HG03108 (cell line): ENCODE results near the gene PNMT.
A peak's percentile ranks its signal among the peaks of the same experiment; 100 is the strongest.
"Not testable (repeated sequence)": the region's sequence is repeated elsewhere in the genome, so short reads cannot be mapped to it uniquely, and the experiment has no call there.

Experiments
- ATAC-seq: cut with Tn5 transposase; IDR thresholded peaks from one replicate; pipeline ENCODE4 v1.9.1; 2021; ENCODE audit warnings: moderate library complexity; ENCODE audit not compliant: unreplicated experiment

PNMT gene

DNA sequence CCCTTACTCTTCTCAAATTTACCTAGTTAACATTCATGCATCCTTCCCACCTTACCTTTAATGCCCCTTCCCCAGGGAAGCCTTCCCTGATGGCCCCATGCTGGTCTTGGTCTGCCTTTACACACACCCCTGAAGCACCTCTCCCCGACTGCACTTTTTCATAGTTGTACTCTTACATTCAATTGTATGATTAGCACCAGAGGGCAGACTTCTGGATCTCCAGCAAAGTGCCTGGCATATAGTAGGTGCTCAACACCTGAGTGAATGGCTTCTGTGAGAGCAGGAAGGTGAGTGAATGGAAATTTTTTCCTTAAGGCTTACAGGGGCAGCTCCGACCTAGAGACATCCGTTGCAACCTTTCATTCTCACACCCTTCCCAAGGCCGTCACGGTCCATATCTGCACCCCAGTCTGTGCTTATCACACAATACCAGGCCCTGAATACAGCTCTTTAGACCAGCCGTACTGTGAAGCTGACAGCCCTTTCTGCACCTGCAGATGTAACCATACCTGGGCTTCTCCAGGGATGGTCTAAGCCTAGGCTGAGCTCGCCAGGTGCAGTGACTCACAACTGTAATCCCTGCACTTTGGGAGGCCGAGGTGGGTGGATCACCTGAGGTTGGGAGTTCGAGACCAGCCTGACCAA, 15.2 kb downstream of the PNMT start:
- ATAC-seq: no peak

DNA sequence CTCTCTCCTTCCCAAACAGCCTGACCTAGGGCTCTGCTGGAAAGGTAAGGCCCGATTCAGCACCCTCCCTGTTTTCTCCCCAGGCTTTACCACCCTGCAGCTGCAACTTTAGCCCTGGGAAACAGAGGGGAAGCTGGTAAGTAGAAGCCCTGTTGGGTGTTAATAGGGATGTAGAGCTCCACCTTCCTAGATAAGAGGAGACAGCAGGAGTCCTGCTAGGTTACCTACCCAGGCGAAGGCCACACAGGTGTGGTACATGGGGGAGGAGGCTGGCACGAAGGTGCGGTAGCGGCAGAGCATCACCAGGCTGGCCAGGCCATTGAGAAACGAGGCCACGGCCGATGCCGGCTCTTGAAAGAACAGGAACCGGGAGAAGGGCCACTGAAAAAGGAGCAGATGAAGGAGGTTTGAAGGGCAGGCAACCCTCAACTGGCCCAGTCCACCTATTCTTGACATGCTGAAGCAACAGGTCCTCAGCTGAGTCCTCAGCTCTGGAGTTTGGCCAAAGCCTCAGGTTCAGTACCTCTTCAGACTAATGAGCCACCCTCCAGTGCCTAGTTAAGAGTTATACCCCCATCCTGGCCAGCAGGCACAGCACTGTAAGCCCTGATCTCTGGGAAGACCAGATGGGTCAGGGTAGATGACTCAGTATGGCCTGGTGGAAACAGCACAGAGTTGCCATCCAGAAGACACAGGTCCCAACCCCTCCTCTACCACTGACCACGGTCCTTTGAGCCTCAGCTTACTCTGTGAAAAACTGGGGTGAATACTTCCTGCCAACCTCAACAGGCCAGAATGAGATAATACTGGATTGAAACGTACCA, 16.3 kb downstream of the PNMT start:
- ATAC-seq: no peak

DNA sequence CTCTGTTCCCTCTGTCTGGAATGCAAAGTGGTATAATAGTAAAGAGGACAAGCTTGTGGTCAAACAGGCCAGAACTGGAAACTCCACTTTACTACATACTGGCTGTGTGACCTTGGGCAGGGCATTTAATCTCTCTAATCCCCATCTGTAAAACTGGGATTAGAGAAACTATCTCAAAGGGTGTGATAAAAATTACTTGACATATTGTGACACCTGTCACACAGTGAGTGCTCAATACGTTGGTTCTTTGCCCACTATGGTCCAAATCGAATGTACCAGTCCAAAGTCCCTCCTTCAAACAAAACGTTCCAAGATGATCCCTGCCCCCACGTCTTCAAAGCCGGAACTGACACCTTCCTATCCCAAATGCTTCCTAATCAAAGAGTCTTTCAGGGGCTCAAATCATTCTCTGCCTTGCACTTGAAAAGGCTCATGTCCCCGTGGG, 18.9 kb downstream of the PNMT start:
- no peak for ATAC-seq

DNA sequence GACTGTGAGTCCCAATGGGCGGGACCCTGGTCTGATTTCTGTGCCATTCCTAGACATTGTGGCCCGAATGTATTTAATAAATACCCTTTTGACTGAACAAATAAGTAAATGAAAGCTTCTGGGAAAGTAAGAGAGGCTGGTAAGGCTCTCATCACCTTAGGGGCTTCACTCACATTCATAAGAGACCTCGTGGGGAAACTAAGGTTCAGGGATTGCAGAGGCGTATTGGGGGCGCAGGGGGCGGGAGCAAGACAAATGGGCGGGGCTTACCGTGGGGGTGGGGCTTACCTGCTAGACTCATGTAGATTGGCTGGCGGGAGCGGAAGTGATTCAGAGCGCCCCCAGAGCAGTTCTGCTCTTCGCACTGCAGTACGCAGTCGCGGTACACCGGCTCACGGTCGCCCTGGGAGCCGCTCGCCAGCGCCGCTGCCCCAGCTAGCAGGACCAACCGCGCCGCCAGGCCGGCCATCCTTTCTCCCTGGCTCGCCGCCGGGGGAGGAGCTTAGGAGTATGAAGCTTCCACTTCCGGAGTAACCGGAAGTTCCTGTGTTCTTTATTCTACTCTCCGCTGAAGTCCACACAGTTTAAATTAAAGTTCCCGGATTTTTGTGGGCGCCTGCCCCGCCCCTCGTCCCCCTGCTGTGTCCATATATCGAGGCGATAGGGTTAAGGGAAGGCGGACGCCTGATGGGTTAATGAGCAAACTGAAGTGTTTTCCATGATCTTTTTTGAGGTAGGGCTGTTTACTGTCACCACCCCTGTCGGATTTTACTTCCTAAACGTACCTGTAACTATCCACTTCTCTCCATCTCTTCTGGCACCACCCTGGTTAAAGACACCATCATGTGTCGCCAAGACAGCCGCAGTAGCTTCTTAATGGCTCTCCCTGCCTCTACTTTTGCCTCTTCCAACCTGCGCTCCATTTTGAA, 19.6 kb downstream of the PNMT start, which contains the start of gene PGAP3:
Gene PGAP3 (minus strand): TSS at position 512 of the 929 bp plus-strand sequence. CDS start 43 bp downstream, at position 469.
- peak; percentile 87 for ATAC-seq

DNA sequence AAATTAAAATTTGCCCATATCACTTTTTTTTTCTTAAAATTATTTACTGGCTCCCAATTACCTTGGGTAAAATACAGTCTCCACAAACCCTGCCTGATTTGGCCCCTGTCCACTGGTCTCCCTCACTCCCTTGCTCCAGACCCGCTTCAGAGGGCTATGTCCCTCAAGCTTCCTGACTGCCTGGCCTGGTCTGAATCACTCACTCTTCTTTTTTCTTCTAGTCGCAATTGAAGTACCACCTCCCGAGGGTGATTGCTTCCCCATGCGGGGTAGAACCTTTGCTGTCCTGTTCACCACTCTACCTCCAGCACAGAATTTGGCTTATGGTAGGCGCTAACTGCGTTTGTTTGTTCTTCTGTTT, 20.2 kb downstream of the PNMT start:
- ATAC-seq: no peak

DNA sequence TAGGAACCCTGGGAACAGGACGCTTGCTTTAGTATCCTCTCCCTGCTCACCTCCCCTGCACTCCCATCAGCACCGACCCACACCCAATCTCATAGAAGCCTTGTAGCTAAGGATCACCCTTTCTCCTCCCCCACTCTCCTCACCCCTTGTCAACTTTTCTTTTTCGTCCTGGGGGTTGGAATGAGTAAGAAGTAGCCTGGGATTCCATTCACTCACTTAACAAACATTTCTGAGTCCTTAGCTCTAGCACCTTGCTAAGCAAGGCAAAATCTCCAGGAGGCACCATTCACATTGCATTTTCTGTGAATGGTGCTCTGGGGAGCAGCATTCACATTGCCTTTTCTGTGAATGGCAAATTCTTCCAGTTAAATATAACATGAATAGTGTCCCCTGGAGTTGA, 20.7 kb downstream of the PNMT start:
- no peak for ATAC-seq

GRCh38 chr17:39694593-39694992, 26.3 kb downstream of the PNMT start:
- ATAC-seq: no peak

DNA sequence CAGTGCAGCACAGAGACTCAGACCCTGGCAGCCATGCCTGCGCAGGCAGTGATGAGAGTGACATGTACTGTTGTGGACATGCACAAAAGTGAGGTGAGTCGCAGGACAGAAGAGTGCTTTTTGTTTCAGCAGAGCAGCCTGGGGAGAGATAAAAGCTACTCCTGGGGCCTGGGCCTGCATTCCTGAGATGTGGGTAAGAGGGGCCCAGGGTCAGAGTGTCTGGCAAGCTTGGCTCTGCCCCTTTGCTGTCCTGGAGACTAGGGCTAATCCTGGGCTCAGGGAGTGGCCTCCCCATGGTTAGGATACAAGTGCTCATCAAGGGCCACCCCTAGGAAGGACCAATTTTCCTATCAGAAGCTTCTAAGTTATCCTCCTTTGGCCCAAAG, 26.8 kb downstream of the PNMT start:
- ATAC-seq: no peak

GRCh38 chr17:39696731-39697130, 28.5 kb downstream of the PNMT start:
- no peak for ATAC-seq

- no peak for ATAC-seq
Observed at GRCh38 chr17:39697961-39698360, 29.7 kb downstream of the PNMT start.

DNA sequence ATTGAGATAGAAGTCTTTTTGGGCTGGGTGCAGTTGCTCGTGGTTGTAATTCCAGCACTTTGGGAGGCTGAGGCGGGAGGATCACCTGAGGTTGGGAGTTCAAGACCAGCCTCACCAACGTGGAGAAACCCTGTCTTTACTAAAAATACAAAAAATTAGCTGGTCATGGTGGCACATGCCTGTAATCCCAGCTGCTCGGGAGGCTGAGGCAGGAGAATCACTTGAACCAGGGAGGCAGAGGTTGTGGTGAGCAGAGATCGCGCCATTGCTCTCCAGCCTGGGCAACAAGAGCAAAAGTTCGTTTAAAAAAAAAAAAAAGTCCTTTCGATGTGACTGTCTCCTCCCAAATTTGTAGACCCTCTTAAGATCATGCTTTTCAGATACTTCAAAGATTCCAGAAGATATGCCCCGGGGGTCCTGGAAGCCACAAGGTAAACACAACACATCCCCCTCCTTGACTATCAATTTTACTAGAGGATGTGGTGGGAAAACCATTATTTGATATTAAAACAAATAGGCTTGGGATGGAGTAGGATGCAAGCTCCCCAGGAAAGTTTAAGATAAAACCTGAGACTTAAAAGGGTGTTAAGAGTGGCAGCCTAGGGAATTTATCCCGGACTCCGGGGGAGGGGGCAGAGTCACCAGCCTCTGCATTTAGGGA, 31.0 kb downstream of the PNMT start:
- not testable (repeated sequence) for ATAC-seq

GRCh38 chr17:39699818-39700147, 31.5 kb downstream of the PNMT start, which contains the start of gene ERBB2:
Gene ERBB2, plus strand, starts transcription at chr17:39700064. Its CDS starts 175 bp downstream, at chr17:39700239.
- ATAC-seq: no peak

GRCh38 chr17:39700148-39700987, 32.1 kb downstream of the PNMT start:
- no peak for ATAC-seq

DNA sequence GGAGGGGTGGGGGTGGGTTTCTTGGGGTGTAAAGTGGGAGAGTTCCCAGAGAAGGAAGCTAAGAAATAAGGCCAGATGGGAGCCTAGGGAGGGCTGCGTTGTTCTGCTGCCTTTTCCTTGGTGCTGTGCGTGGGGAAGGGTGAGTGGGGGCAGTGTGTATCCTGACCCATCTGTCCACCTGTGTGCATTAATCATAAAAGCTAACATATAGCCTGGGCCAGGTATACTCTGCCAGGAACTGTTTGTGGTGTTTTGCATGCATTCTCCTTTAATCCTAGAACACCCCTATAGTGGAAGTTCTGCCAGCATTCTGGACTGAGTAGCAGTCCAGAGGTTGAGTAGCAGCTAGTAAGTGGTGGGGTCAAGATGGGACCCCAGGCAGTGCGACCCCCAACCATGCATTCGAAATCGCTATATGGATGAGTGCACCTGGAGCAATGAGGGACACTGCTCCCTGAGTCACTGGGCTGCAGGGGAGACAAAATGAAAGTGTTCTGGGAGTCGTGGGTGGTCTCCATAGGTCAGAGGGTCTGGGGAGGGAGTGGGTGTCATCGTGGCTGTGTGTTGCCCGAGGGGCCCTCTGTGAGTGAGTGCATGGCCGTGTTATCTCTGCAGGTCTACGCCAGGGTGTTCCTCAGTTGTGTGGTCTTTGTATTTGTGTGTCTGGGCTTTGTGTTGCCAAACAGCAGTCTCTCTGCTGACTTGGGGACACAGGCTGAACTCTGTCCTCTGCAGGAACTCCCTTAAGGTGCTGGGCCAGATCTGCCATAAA, 32.9 kb downstream of the PNMT start:
- ATAC-seq: no peak

GRCh38 chr17:39701784-39702422, 33.6 kb downstream of the PNMT start:
- ATAC-seq: no peak

- ATAC-seq: no peak
Observed at GRCh38 chr17:39702901-39703893, 34.9 kb downstream of the PNMT start.

- no peak for ATAC-seq
Observed at GRCh38 chr17:39703913-39704312, 35.7 kb downstream of the PNMT start.
